Calu3 (cell line): ENCODE data around the gene ANGPTL8. TPM values are rescaled to one million over a fixed set of nuclear protein-coding genes. Genes with fewer than 3 reads are reported as not detected.

ENCODE experiments used
- BruUV-seq: library from RNA; stranded (reverse); fragments of 400-500 nt; replicated peaks from 2 replicates; lab custom pipeline; 2021; lab: Mats Ljungman, UMichigan
- CTCF ChIA-PET: fragments of 300-600 bp; sonication (Branson Sonifier 250); formaldehyde crosslinking; loops from one replicate; lab custom pipeline; 2022; ENCODE audit warnings: antibody characterized with exemption; lab: Charles Lee
- DNase-seq: peaks from one replicate; pipeline ENCODE4 v3.0.0; 2022
- H3K27ac Mint-ChIP-seq: one replicate; pipeline ENCODE4 v1.8.0; 2022; ENCODE audit warnings: mixed read lengths; ENCODE audit not compliant: unreplicated experiment
- H3K27me3 Mint-ChIP-seq: one replicate; pipeline ENCODE4 v1.8.0; 2022; ENCODE audit warnings: mixed read lengths; ENCODE audit not compliant: unreplicated experiment
- H3K36me3 Mint-ChIP-seq: one replicate; pipeline ENCODE4 v1.8.0; 2022; ENCODE audit warnings: mild to moderate bottlenecking, moderate library complexity, mixed read lengths; ENCODE audit not compliant: insufficient read depth, unreplicated experiment
- H3K4me1 Mint-ChIP-seq: one replicate; pipeline ENCODE4 v1.8.0; 2022; ENCODE audit warnings: mild to moderate bottlenecking, low read depth, mixed read lengths; ENCODE audit not compliant: unreplicated experiment
- H3K4me3 Mint-ChIP-seq: one replicate; pipeline ENCODE4 v1.8.0; 2022; ENCODE audit warnings: mild to moderate bottlenecking, low read depth, moderate library complexity, mixed read lengths; ENCODE audit not compliant: unreplicated experiment
- H3K9me3 Mint-ChIP-seq: one replicate; pipeline ENCODE4 v1.8.0; 2022; ENCODE audit warnings: low read depth, mixed read lengths; ENCODE audit not compliant: unreplicated experiment
- intact Hi-C: fragments of 100-400 bp; cut with micrococcal nuclease; formaldehyde crosslinking; loops from one replicate; pipeline ENCODE4 v1.10.0; 2022; ENCODE audit not compliant: unreplicated experiment
- total RNA-seq: library from RNA; stranded (reverse); gene quantifications from 2 replicates; pipeline ENCODE4 v1.2.3, GENCODE V29; 2022
- TF ChIP-seq, protein P1 (sequence below): fragments of 200-600 bp; IDR thresholded peaks from one replicate; pipeline ENCODE4 v1.8.0; 2022; ENCODE audit warnings: antibody characterized with exemption; ENCODE audit not compliant: unreplicated experiment

Gene ANGPTL8
- total RNA-seq, 1 experiment from 2014 or later, result not detected

DNA sequence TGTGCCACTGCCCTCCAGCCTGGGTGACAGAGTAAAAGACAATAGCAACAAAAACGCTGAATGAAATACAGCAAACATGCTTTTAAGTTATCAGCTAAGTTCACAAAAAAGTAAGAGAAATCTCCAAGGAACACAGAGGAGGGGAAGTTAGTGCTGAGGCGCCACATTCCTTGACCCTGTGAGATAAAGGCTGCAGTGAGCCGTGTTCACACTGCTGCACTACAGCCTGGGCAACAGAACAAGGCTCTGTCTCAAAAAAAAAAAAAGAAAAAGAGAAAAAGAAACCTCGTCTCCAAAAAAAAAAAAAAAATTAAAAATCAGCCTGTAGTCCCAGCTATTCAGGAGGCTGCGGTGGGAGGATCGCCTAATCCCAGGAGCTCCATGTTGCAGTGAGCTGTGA is 39.3 kb downstream of the ANGPTL8 start:
- no TSS peak for BruUV-seq
- no peaks in the 10 kb centered on the region for H3K9me3 Mint-ChIP-seq
- TF ChIP-seq, protein P1, sequence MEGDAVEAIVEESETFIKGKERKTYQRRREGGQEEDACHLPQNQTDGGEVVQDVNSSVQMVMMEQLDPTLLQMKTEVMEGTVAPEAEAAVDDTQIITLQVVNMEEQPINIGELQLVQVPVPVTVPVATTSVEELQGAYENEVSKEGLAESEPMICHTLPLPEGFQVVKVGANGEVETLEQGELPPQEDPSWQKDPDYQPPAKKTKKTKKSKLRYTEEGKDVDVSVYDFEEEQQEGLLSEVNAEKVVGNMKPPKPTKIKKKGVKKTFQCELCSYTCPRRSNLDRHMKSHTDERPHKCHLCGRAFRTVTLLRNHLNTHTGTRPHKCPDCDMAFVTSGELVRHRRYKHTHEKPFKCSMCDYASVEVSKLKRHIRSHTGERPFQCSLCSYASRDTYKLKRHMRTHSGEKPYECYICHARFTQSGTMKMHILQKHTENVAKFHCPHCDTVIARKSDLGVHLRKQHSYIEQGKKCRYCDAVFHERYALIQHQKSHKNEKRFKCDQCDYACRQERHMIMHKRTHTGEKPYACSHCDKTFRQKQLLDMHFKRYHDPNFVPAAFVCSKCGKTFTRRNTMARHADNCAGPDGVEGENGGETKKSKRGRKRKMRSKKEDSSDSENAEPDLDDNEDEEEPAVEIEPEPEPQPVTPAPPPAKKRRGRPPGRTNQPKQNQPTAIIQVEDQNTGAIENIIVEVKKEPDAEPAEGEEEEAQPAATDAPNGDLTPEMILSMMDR, result no peak
- DNase-seq, result no peak
- no peaks in the 10 kb centered on the region for H3K36me3 Mint-ChIP-seq
- H3K27ac Mint-ChIP-seq, result no peak overlapping the region
- H3K4me1 Mint-ChIP-seq, result no peaks in the 10 kb centered on the region
- intact Hi-C loops, result no loop called here
- CTCF ChIA-PET, result interaction anchor here (0.6 kb wide), 2 partner anchors 12 to 1469 kb away, joined by 3 to 4 read pairs; no protein-coding TSS in a partner anchor
- no peak overlapping the region for H3K4me3 Mint-ChIP-seq
- H3K27me3 Mint-ChIP-seq, result no peaks in the 10 kb centered on the region

DNA sequence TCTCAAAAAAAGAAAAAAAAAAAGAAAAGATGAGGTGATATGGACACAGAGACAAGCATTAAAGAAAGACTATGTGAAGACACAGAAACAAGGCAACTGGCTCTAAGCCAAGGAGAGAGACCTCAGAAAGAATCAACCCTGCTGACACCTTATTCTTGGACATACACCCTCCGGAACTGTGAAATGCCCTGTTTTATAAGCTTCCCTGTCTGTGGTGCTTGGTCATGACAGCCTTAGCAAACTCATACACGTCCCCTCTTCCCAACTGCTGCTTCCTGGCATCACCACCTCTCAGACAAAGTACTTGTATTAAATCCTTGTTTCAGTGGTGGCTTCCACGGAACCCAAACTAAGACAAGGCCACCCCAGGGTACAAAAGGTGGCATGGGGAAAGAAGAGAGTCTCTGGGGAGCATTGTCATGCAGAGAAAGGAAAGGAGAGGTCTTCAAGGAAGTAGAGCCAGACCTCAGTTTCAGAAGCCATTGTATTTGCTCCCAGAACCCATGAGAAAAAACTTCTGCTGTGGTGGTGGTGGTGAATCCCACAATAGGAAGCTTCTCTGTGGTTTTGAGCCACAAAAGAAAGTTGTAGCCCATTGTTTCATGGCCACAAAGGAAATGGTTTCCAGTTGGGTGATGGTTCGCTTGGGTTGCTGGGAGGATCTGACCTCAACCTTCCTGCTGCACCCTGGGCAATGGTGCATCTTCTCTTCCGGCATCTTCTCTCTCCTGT is 40.3 kb downstream of the ANGPTL8 start:
- Mint-ChIP-seq H3K4me1 (no peaks in the 10 kb centered on the region), H3K9me3 (no peaks in the 10 kb centered on the region), H3K27me3 (no peaks in the 10 kb centered on the region), H3K36me3 (no peaks in the 10 kb centered on the region), H3K27ac (no peak overlapping the region), H3K4me3 (no peak overlapping the region)
- CTCF ChIA-PET, result interaction anchor here (0.6 kb wide), 1 partner anchor 13 kb away, joined by 4 read pairs; no protein-coding TSS in a partner anchor
- intact Hi-C loops, result no loop called here
- no peak for DNase-seq
- TF ChIP-seq, protein P1, result no peak
- no TSS peak for BruUV-seq

DNA sequence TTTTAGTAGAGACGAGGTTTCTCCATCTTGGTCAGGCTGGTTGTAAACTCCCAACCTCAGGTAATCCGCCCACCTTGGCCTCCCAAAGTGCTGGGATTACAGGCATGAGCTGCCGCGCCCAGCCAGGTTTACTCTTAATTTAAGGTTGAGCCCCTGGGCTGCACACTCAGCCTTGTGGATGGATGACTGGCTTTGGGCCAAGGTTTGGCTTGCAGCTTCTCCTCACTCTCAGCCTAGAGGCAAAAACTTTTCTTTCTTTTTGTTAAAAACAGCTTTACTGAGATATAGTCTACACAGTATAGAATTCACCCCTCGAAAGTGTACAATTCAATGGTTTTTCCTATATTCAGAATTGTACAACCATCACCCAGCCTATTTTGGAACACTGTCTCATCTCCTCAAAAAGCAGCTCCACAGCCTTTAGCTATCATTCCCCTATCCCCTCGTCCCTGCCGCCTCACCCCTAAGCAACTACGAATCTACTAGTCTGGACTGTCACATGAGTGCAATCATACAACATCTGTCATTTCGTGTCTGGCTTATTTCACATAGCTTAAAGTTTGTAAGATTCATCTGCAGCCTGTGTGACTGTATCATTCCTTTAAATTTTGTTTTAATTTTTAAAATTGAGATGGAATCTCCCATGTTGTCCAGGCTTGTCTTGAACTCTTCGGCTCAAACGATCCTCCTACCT is 42.1 kb downstream of the ANGPTL8 start:
- TF ChIP-seq, protein P1, result no peak
- no peaks in the 10 kb centered on the region for H3K4me1 Mint-ChIP-seq
- CTCF ChIA-PET, result interaction anchor here (0.8 kb wide), 1 partner anchor 125 kb away, joined by 4 read pairs; no protein-coding TSS in a partner anchor
- intact Hi-C loops, result no loop called here
- no peak overlapping the region for H3K4me3 Mint-ChIP-seq
- H3K27me3 Mint-ChIP-seq, result no peaks in the 10 kb centered on the region
- H3K36me3 Mint-ChIP-seq, result no peaks in the 10 kb centered on the region
- DNase-seq, result no peak
- H3K9me3 Mint-ChIP-seq, result no peaks in the 10 kb centered on the region
- BruUV-seq, result no TSS peak
- no peak overlapping the region for H3K27ac Mint-ChIP-seq

DNA sequence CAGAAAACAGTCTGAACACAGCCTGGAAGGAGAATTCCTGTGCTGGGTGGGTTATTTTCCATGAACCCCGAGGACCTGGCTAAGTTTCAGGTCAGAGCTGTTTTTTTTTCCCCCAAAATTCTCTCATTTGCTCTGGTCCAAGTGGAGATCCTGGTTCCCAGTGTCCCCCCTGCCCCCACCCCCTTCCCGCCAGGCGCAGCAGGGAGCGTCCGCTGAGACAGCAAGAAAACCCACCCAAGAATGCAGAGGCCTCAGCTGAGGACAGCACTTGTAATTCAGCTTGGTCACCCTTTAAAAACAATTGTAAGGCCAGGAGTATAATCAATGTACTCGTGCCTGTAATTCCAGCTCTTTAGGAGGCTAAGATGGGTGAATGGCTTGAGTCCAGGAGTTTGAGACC is 45.1 kb downstream of the ANGPTL8 start:
- no peak for DNase-seq
- no peaks in the 10 kb centered on the region for H3K4me1 Mint-ChIP-seq
- no peaks in the 10 kb centered on the region for H3K36me3 Mint-ChIP-seq
- TF ChIP-seq, protein P1, result no peak
- BruUV-seq, result no TSS peak
- H3K27me3 Mint-ChIP-seq, result no peaks in the 10 kb centered on the region
- intact Hi-C loops, result no loop called here
- no peak overlapping the region for H3K27ac Mint-ChIP-seq
- CTCF ChIA-PET, result interaction anchor here (0.7 kb wide), 1 partner anchor 116 kb away, joined by 3 read pairs; no protein-coding TSS in a partner anchor
- H3K4me3 Mint-ChIP-seq, result no peak overlapping the region
- H3K9me3 Mint-ChIP-seq, result no peaks in the 10 kb centered on the region
